ENCODE results near the gene PDE7B.

DNA sequence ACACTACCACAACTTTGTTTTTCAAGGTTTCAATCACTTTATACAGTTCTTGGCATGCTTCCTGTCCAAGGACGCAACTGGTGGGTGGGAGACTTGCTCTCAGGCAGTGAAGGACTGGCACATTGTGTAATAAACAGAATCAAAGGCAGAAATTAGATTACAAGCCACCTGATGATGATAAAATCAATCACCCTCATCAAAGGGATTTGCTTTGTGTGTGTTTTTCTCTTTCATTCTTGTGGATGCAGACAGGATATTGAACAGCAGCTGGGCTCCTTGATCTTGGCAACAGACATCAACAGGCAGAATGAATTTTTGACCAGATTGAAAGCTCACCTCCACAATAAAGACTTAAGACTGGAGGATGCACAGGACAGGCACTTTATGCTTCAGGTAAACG lies 327.2 kb downstream of the PDE7B start:
- TF ChIP-seq CTCF (conservative IDR thresholded peaks at IDR 0.05; ENCODE audit: low read depth, low read length): no peak
- no peak for TF ChIP-seq EZH2 (IDR thresholded peaks at IDR 0.05; ENCODE audit: borderline replicate concordance, low read depth, low read length, poor library complexity, severe bottlenecking)

Measured in A673 (cell line).